HG02981 (cell line): ENCODE results near the gene ZNRF2.
"Not testable (repeated sequence)": the region's sequence is repeated elsewhere in the genome, so short reads cannot be mapped to it uniquely, and the experiment has no call there.

Experiments used
- ATAC-seq: cut with Tn5 transposase; IDR thresholded peaks from one replicate; pipeline ENCODE4 v1.9.1; 2021; ENCODE audit warnings: mild to moderate bottlenecking, moderate library complexity; ENCODE audit not compliant: unreplicated experiment

Gene ZNRF2

DNA sequence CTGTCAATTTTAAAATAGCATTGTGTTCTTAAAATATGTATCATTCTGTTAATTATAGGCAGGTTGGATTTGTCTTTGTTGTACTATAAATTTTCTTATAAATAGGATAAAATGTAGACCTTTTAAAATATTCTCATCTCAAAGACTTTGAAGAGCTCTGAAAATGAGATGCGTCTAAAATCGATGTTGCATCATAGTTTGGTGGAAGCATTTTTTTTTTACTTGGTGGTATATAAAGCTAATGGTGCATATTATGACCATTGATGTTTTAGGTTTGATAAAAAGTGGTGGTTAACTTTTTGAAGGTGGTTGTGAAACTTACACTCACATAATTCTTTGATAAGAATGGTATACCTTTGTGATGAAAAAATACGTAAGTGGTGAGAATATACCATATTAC lies 69.1 kb downstream of the ZNRF2 start:
- no peak for ATAC-seq

DNA sequence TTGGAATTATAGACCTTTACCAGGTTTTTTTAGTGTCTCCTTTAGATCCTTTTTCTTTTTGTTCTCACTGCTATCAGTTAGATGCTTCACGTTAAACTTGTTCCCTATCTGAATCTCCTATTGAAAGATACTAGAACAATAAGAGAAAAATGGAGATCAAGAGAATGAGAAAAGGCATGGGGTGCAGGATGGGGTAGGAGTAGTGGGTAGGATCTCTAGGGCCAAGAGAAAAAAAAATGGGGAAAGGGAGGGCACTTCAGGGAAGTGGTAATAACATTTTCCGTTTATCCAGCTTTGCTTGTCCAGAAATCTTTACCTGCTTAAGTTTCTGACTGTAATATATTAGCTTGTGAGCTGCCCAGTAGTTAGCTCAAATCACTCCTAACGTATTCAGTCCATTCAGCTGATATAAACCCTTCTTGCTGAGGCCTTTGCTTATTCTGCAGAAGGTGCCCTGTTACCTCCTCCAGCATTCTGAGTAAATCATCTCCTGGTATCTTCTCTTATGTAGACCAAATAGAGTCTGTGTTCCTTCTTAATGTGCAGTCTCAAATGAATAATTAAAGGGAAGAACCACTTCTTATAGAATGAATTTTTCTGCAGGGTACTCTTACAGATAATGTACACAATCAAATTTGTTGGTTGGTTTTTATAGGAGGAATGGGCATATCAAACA lies 69.7 kb downstream of the ZNRF2 start:
- no peak for ATAC-seq

DNA sequence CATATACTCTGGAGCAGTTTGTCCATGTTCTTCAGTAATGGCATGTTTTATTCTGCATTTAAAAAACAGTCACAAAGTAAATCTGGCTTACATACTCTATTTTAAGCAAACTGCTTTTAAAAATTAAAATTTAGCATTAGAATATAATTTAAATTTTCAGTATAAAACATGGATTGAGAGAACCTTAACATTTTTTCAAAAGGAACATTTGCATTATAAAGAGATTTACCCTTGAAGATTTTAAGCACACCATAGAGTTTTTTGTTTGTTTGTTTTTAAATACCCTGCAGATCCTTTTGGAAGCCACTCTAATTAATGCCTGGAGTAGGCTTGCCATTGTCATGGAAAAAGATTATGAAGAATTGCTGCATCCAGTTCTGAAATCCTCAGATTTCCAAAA lies 70.4 kb downstream of the ZNRF2 start:
- no peak for ATAC-seq

DNA sequence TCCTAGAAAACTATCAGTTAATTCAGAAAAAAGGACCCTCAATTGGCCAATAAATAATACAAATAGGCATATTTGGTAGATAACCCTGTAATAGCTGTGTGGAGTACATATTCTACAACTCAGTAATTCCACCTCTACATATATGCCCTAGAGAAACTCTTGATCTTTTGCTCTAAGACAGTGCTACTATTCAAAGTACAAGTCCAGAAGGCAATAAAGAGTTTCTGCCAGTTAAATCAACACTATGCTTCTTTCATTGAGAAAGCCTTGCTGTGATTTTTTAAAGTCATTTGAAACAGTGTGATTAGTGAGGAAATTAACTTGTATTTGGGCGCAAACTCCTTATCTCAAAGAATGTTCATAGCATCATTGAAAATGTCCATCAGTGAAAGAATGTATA lies 75.6 kb downstream of the ZNRF2 start:
- ATAC-seq = no peak

DNA sequence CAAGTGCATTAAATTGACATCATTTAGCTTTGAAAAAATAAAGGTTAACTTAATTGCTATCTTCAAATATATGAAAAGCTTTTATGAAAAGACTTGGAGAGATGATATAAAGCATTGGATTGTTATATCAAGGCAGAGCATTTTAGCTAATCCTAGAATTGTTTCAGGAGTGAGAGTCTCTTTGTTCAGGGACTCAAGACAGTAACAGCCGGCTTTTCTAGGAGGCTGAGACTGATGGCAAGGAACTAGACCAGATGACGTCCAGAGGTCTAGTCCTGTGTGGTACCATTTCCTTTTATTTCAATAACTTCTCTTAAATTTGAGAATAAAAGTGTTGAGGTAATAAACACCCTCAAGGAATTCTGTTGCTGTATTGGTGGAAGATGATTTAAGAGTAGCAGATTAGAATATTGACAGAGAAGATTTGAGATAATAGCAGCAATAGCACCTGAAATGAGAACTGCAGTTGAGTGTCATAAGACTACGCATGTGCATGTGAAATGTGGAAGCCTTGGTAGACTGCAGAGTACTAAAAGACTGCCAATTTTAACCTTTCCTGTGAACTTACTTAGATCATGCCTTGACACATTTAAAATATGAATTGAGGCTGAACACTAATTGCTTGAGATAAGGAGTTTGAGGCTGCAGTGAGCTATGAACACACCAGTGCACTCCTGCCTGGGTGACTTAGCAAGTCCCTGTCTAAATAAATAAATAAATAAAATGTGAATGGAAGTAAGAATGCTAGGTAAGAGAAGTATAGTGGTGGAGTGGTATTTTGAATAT lies 79.6 kb downstream of the ZNRF2 start:
- no peak for ATAC-seq

DNA sequence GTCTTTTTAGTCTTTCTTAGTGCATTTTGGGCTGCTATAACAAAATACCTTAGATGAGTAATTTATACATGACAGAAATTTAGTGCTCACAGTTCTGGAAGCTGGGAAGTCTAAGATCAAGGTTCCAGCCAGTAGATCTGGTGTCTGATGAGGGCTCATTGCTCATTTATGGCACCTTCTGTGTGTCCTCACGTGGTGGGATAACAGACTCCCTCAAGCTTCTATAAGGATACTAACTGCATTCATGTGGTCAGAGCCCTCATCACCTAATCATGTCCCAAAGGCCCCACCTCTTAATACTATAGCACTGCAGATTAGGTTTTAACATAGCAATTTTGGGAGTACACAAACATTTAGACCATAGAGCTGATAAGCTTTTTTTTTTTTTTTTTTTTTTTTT lies 80.4 kb downstream of the ZNRF2 start:
- no peak for ATAC-seq

DNA sequence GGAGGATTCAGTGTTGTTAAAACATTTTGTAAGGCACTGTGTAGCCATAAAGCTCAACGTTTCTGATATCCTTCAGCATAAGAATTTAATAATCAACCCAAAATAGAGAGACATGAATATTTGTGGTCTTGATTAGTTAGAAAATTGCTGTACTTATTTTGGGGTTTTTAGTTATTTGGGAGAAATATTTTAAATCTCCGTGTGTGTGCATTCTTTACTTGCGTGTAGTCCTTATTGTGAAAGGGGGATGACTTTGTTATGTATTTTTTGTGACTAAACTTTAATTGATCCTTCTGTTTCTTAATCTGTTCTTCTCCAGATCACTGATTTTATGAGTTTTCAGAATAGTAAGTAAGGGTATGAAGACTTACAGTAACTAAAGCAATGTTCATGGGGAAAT lies 81.2 kb downstream of the ZNRF2 start:
- ATAC-seq = no peak

DNA sequence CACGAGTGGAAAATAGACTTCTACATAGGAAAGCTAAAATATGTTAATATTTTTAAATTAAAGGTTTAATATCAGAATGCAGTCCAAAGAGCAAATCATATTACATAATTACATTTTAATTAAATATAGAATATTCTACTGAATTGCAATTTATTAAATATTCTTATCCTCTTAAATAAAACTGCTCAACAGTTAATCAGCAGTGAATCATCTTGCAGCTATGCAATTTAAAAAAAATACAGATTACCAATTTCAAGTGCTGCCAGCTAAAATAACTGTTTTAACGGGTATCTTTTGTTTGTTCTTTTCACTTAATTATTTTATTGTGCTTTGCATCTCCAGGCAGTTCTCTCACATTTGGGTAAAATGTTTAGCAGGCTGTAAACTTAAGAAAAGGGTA lies 82.2 kb downstream of the ZNRF2 start:
- ATAC-seq = no peak

DNA sequence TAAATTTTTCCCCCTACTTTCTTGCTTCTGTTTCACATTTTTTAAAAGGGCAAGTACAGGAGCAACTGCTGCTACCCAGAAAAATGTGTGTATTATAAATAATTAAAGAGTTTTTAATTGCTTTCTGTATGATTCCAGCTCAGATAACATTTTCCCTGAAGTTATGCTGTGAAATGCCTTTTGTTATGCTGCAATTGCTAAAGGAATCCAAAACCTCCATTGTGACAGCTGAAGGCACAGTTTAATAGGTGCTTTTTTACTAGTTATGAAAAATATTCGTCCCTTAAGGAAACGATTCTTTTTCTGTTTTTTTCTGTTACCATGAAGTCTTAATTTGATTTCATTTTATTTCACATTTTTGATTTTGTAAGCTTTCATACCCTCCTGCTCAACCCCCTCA lies 83.2 kb downstream of the ZNRF2 start:
- no peak for ATAC-seq

DNA sequence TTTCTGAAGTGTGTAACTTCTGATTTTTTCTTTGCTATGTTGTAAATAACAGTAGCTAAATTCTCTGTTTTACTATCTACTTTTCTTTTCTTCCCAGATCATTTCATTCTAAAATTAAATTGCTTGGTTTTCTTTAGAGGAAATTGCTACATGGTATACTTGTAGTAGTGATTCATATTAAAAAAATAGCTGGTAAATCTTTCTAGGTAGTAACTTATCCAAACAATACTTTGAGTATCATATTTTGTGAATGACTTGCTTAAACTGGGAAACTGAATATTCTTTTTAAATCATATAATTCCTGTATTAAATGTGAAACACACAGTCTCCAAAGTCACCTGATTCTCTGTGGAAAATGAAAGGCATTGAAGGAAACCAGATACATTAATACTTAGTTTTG lies 85.5 kb downstream of the ZNRF2 start:
- no peak for ATAC-seq

DNA sequence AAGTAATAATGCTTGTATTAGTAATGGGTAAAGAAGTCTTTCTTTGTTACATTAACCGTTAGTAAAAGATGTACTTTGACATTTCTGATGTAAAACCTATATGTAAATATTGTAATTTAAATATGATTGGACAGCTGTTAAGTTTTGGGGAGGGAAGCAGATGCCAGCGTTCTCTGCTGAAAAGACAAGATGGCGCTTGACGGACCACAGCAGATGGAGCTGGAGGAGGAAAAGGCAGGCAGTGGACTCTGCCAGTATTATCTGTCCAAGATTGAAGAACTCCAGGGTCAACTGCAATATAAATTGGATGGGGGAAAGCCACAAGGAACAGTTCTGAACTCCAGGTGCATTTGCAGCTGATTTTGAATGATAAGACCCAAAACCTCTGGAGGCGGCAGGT lies 86.9 kb downstream of the ZNRF2 start:
- ATAC-seq = no peak

DNA sequence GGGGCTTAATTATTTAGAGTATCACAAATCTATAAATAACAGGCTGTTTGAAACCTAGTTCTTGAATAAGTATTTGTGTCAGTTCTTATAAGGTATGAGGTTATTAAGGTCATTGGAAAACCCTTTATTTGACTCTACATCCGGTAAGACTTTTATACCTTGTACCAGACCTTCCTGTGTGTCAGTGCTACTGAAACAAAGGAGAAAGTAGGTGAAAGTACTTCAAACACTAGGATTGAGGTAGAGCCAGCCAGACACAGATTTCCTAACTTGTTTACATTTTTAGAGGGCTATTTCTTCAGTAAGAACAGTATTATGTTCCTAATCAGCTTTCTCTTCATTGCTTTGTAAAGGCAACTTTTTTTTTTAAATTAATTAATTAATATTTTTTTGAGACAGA lies 93.9 kb downstream of the ZNRF2 start:
- no peak for ATAC-seq

DNA sequence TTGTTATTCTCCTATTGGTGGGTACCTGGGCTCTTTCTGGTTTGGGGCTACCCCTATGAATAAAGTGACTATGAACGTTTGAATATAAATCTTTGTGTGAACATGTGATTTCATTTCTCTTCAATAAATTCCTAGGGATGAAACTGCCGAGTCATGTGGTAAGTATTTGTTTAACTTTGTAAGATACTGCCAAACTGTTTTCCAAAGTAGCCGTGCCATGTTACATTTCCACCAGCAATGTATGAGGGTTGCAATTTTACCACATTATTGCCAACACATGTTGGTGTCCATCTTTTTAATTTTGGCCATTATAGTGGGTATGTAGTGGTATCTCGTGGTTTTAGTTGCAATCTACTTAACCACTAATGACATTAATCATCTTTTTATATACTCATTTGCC lies 94.7 kb downstream of the ZNRF2 start:
- no peak for ATAC-seq

DNA sequence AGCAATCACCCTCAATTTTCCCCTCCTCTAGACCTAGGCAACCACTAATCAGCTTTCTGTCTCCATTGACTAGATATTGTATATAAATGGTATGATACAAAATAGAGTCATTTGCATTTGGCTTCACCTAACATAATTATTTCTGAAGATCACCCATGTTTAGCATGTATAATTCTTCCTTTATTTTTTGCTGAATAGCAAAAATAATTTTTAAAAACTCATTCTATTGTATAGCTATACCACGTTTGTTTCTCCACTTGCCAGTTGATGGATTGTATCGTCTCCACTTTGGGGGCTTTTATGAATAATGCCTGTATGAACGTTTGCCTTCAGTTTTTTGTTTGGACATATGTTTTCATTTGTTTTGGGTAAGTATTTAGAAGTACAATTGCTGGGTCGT lies 95.3 kb downstream of the ZNRF2 start:
- ATAC-seq = no peak

DNA sequence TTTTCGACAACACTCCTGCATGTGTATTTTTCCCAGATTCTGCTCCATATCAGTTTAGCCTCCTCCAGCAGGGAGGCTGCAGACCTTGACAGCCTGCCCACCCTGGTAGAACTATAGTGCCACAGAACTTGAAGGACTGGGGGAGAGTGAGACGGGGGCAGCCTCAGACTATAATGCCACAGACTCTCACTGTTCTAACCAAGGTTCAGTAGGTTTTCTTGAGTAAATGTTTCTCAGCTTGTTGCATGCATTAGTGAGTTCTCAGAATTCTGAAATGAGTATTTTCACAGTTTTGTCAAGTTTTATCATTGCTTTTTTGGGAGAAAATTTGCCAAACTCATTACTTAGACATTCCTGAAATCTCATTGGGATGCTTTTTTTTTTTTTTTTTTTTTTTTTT lies 95.9 kb downstream of the ZNRF2 start:
- no peak for ATAC-seq

DNA sequence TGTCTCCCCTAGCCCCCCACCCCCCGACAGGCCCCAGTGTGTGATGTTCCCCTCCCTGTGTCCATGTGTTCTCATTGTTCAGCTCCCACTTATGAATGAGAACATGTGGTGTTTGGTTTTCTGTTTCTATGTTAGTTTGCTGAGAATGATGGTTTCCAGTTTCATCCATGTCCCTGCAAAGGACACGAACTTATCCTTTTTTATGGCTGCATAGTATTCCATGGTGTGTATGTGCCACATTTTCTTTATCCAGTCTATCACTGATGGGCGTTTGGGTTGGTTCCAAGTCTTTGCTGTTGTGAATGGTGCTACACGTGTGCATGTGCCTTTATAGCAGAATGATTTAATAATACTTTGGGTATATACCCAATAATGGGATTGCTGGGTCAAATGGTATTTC lies 96.4 kb downstream of the ZNRF2 start:
- ATAC-seq = not testable (repeated sequence)

DNA sequence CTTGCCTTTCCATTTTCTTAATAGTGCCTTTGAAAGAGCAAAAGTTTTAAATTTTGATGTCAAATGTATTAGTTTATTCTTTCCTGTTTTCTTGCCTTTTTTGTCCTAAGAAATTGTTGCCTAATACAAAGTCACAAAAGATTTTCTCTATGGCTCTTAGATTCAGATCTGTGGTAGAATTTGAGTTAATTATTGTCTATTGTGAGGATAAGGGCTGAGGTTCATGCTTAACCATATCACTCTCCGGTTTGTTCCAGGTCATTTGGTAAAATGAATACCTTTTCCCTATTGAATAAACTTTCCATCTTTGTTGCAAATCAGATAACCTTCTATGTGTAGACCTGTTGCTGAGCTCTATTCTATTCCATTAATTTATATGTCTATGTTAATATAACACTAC lies 98.2 kb downstream of the ZNRF2 start:
- no peak for ATAC-seq

DNA sequence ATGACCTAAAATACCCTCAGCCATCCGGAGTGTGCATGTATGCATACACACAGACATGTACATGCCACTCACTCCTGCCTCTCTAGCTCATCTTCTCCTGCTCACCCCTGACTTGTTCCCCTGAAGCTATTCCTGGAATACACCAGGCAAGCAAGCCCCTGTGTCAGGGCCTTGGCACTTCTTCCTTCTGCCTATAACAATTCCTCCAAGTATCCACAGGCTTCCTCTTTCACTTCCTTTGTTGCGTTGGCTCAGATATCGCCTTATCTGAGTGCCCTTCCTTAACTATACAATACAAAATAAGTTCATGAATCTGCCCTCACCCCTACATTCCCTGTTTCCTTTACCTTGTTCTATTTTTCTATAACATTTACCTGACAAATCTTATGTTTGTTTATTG lies 105.4 kb downstream of the ZNRF2 start:
- no peak for ATAC-seq

DNA sequence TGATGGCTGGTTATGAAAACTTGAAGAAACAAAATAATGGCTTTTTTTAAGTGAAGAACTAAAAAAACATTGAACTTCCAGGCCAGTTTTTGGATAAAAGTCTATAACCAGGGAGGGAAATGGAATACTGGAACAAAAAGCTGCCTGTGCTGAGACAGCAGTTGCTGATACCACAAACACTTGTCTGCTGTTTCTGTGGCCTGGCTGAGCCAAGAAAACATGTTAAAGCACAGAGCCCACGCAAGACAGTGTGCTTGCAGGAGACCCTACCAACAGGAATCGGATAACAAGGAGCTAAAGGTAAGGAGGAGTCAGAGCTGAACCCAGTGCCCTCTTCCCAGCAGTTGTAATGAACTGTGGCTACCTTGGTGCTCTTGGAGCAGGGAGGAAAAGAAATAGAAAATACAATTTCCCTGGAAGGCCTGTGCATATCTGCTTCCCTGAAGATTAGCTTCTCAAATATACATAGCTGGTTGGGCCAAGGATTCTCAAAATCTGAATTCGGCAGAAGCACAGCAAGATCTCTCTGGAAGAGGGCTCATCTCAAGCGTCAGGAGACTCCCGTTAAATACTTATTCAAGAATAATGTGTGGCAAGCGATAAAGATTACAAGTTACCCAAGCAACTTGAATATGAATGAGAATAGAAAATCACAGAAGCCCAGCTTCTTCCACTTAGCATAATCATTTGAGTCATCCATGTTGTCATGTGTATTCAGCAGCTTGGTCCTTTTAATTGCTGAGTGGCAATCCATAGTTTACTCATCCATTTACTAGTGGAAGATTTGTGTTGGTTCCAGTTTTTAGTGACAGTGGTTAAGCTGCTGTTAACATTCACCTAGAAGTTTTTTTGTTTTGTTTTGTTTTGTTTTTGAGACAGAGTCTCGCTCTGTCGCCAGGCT lies 106.6 kb downstream of the ZNRF2 start:
- ATAC-seq = no peak

DNA sequence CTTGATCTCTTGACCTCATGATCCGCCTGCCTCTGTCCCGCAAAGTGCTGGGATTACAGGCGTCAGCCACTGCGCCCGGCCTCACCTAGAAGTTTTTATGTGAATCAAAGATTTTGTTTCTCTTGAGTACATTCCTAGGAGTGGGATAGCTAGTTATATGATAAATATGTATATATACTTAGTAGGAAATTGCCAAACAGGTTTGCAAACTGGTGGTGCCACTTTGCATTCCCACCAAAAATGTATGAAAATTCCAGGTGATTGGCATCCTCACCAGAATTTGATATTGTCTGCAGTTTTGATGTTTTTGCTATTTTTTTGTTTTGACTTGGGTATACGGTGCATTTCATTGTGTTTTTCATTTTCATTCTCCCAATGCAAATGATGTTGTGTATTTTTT lies 107.4 kb downstream of the ZNRF2 start:
- ATAC-seq = no peak

DNA sequence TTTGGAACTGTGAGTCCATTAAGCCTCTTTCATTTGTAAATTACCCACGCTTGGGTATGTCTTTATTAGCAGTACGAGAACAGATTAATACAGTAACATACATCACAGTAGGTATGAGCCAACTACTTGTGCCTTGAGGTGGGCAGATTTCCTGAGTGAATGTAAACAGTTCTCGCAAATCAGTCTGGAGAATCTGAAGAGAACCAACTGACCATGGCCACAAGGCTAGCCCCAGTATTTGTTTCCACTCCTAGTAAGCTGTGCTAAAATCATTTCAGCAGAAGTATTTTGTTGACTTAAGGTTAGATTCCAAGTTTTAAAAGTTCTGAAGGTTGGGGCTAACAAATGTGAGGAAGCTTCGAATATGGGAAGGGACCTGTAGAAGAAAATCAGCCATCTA lies 111.3 kb downstream of the ZNRF2 start:
- no peak for ATAC-seq

DNA sequence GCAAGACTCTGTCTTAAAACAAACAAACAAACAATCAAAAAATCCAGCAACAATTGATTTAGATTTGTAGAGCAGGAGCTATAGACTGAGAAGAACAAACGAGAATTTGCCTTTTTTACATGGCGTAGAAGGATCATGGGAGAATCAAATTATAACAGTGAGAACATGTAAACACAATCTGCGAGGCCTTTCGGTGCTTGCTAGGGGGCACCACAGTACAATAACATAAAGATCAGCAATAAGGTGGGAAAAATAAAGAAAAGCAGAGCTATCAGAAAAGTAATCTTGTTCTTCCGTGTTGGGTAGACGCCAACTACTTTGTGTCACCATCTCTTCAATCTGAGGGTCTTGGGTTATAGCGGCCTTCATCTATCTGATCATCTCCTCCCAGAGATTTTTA lies 112.0 kb downstream of the ZNRF2 start:
- no peak for ATAC-seq
